ELR (cell line): ENCODE measurements around the gene VAPA.

Source experiments
- DNase-seq: peaks from one replicate; pipeline ENCODE4 v3.0.0-alpha.2; 2015; ENCODE audit warnings: low read depth

Gene VAPA

GRCh38 chr18:9975658-9976057, 61.8 kb downstream of the VAPA start:
- DNase-seq = no peak

GRCh38 chr18:9982711-9983110, 68.9 kb downstream of the VAPA start:
- no peak for DNase-seq

- no peak for DNase-seq
These were observed 70.3 kb downstream of the VAPA start for GRCh38 chr18:9984080-9984479.

- DNase-seq = no peak
These were observed 71.8 kb downstream of the VAPA start for GRCh38 chr18:9985641-9986040.

GRCh38 chr18:9986156-9986930, 72.5 kb downstream of the VAPA start:
- no peak for DNase-seq

- no peak for DNase-seq
These were observed 73.5 kb downstream of the VAPA start for GRCh38 chr18:9987345-9987744.

GRCh38 chr18:9987931-9988330, 74.1 kb downstream of the VAPA start:
- DNase-seq = no peak

- DNase-seq = no peak
These were observed 74.8 kb downstream of the VAPA start for GRCh38 chr18:9988665-9989064.

- DNase-seq = no peak
These were observed 75.7 kb downstream of the VAPA start for GRCh38 chr18:9989481-9989880.

- no peak for DNase-seq
These were observed 77.5 kb downstream of the VAPA start for GRCh38 chr18:9991011-9992000.

GRCh38 chr18:9992300-9992972, 78.6 kb downstream of the VAPA start:
- no peak for DNase-seq

GRCh38 chr18:9992973-9993520, 79.2 kb downstream of the VAPA start:
- no peak for DNase-seq

- DNase-seq = no peak
These were observed 79.8 kb downstream of the VAPA start for GRCh38 chr18:9993521-9994025.

GRCh38 chr18:9994026-9994570, 80.3 kb downstream of the VAPA start:
- DNase-seq = no peak

- DNase-seq = no peak
These were observed 81.0 kb downstream of the VAPA start for GRCh38 chr18:9994701-9995235.

- no peak for DNase-seq
These were observed 81.8 kb downstream of the VAPA start for GRCh38 chr18:9995631-9996030.

GRCh38 chr18:9996094-9996493, 82.3 kb downstream of the VAPA start:
- no peak for DNase-seq

GRCh38 chr18:9997711-9998110, 83.9 kb downstream of the VAPA start:
- no peak for DNase-seq

- no peak for DNase-seq
These were observed 84.5 kb downstream of the VAPA start for GRCh38 chr18:9998330-9998729.

- DNase-seq = no peak
These were observed 88.5 kb downstream of the VAPA start for GRCh38 chr18:10002280-10002679.

GRCh38 chr18:10003281-10003680, 89.5 kb downstream of the VAPA start:
- DNase-seq = no peak
